CD14-positive monocyte (primary cell): ENCODE data around the gene DNAAF1. TPM values are rescaled to one million over a fixed set of nuclear protein-coding genes. Genes with fewer than 3 reads are reported as not detected.
"Not testable (repeated sequence)": the region's sequence is repeated elsewhere in the genome, so short reads cannot be mapped to it uniquely, and the experiment has no call there.

Source experiments
- DNase-seq, 3 donors: peaks; one replicate each; pipeline ENCODE4 v3.0.0-alpha.2; 2011 to 2022
- H2AFZ ChIP-seq: 2 replicates; pipeline ENCODE4 v1.6.0; 2012; ENCODE audit warnings: mild to moderate bottlenecking, low read depth, low read length, inconsistent platforms; ENCODE audit not compliant: insufficient read depth, poor library complexity, severe bottlenecking
- H3K27ac ChIP-seq, 2 donors: 1 replicate in 1 of 2; 2 replicates in 1 of 2; pipeline ENCODE4 v1.5.1; 2012 to 2013; ENCODE audit warnings: low read length in 2 of 2, control low read depth in 1 of 2, inconsistent platforms in 1 of 2, low read depth in 1 of 2, mild to moderate bottlenecking in 1 of 2
- H3K27me3 ChIP-seq, 2 donors: one replicate each; pipeline versions ENCODE4 v1.6.0 to v1.6.1; 2011 to 2013; ENCODE audit warnings: low read length in 2 of 2; ENCODE audit not compliant: control insufficient read depth in 2 of 2, insufficient read depth in 2 of 2
- H3K36me3 ChIP-seq, 2 donors: replicated peaks in 1 of 2; 1 replicate in 1 of 2; 2 replicates in 1 of 2; pipeline versions ENCODE4 v1.5.1 to v1.6.1; 2012 to 2013; ENCODE audit warnings: low read length in 2 of 2, control low read depth in 1 of 2, inconsistent platforms in 1 of 2, mild to moderate bottlenecking in 1 of 2; ENCODE audit not compliant: insufficient read depth in 2 of 2, control insufficient read depth in 1 of 2
- H3K4me1 ChIP-seq, 2 donors: 1 replicate in 1 of 2; 2 replicates in 1 of 2; pipeline versions ENCODE4 v1.5.1 to v1.6.1; 2012 to 2013; ENCODE audit warnings: low read length in 2 of 2, control low read depth in 1 of 2, inconsistent platforms in 1 of 2, mild to moderate bottlenecking in 1 of 2, moderate library complexity in 1 of 2; ENCODE audit not compliant: insufficient read depth in 2 of 2, control insufficient read depth in 1 of 2
- H3K4me2 ChIP-seq: replicated peaks from 2 replicates; pipeline ENCODE3; 2012; ENCODE audit warnings: low read length, moderate library complexity, mild to moderate bottlenecking; ENCODE audit not compliant: poor library complexity, severe bottlenecking; ENCODE audit errors: extremely low read depth
- H3K4me3 ChIP-seq, 3 experiments: fragments of 200-600 bp in 1 of 3; sonication (generic) in 1 of 3; replicated peaks in 1 of 3; 1 replicate in 2 of 3; 2 replicates in 1 of 3; pipeline ENCODE4 v1.5.1; 2011 to 2013; ENCODE audit warnings: low read length in 3 of 3, mild to moderate bottlenecking in 3 of 3, control low read depth in 2 of 3, low read depth in 2 of 3, inconsistent platforms in 1 of 3, moderate library complexity in 1 of 3
- H3K79me2 ChIP-seq: 2 replicates; pipeline ENCODE4 v1.6.0; 2012; ENCODE audit warnings: mild to moderate bottlenecking, control low read depth, inconsistent platforms, low read length, moderate library complexity; ENCODE audit not compliant: insufficient read depth
- H3K9ac ChIP-seq: 2 replicates; pipeline ENCODE4 v1.6.0; 2017; ENCODE audit warnings: low read length, mild to moderate bottlenecking; ENCODE audit not compliant: insufficient read depth, poor library complexity, severe bottlenecking
- H3K9me3 ChIP-seq, 2 donors: replicated peaks in 1 of 2; 1 replicate in 1 of 2; 2 replicates in 1 of 2; pipeline versions ENCODE4 v1.5.1 to v1.6.1; 2012 to 2013; ENCODE audit warnings: low read length in 2 of 2, control low read depth in 1 of 2; ENCODE audit not compliant: control insufficient read depth in 1 of 2, insufficient read depth in 1 of 2
- H4K20me1 ChIP-seq: 2 replicates; pipeline ENCODE4 v1.6.0; 2012; ENCODE audit warnings: mild to moderate bottlenecking, low read length, control low read depth, moderate library complexity; ENCODE audit not compliant: insufficient read depth
- H3K27ac Mint-ChIP-seq, 7 donors: one replicate each; pipeline ENCODE4 v1.8.0; 2020; ENCODE audit warnings: mild to moderate bottlenecking in 7 of 7, mixed read lengths in 7 of 7, moderate library complexity in 6 of 7, inconsistent platforms in 2 of 7
- H3K27me3 Mint-ChIP-seq, 3 donors: one replicate each; pipeline ENCODE4 v1.8.0; 2021 to 2022; ENCODE audit warnings: low read depth in 3 of 3, mild to moderate bottlenecking in 3 of 3, mixed read lengths in 3 of 3, moderate library complexity in 3 of 3, inconsistent platforms in 1 of 3
- H3K36me3 Mint-ChIP-seq, 2 donors: one replicate each; pipeline ENCODE4 v1.8.0; 2020; ENCODE audit warnings: mixed read lengths in 2 of 2, inconsistent platforms in 1 of 2, mild to moderate bottlenecking in 1 of 2
- H3K4me1 Mint-ChIP-seq: one replicate; pipeline ENCODE4 v1.8.0; 2020; ENCODE audit warnings: mild to moderate bottlenecking, mixed read lengths
- H3K4me3 Mint-ChIP-seq, 2 donors: one replicate each; pipeline ENCODE4 v1.8.0; 2020; ENCODE audit warnings: mild to moderate bottlenecking in 2 of 2, mixed read lengths in 2 of 2, moderate library complexity in 1 of 2
- H3K9me3 Mint-ChIP-seq, 7 donors: one replicate each; pipeline ENCODE4 v1.8.0; 2020 to 2022; ENCODE audit warnings: mixed read lengths in 7 of 7, mild to moderate bottlenecking in 6 of 7, moderate library complexity in 6 of 7, inconsistent platforms in 2 of 7
- CTCF ChIP-seq: fragments of 200-600 bp; IDR thresholded peaks from one replicate; pipeline ENCODE4 v1.8.0; 2022; ENCODE audit warnings: antibody characterized with exemption, mild to moderate bottlenecking
- WGBS: methylation state at CpG from one replicate; pipeline ENCODE4 v1.1.5; 2013; ENCODE audit warnings: missing lambda C conversion rate; ENCODE audit not compliant: insufficient coverage; 5-methylcytosine and 5-hydroxymethylcytosine counted together
- intact Hi-C, 2 donors: fragments of 100-400 bp; cut with micrococcal nuclease; formaldehyde crosslinking; loops; one replicate each; pipeline versions ENCODE4 v1.15.0 to v1.15.1; 2023
- polyA plus RNA-seq, 3 donors: library from polyadenylated mRNA; depleted of rRNA in 1 of 3; unstranded in 2 of 3; stranded (reverse) in 1 of 3; fragments of 300-500 nt in 2 of 3; fragments of >200 nt in 1 of 3; fragmentation: Illumina TruSeq in 2 of 3; gene quantifications; 1 replicate in 2 of 3; 2 replicates in 1 of 3; pipeline ENCODE4 v1.2.3, GENCODE V29; 2012 to 2021

The DNAAF1 gene
- polyA plus RNA-seq, 3 donors: 0.23 to 14.6 TPM; not detected in 1

GRCh38 chr16:84110527-84110926 is 34.6 kb upstream of the DNAAF1 start:
- Mint-ChIP-seq H3K27me3 (no peaks in the 10 kb centered on the region), H3K36me3 (peaks cover 32 to 46% of the 10 kb centered on the region in 2 donors), H3K27ac (peak overlapping the region in 4 of 7 donors; percentile 19 to 80 (median 40)), H3K4me3 (no peak overlapping the region), H3K4me1 (peaks cover 36% of the 10 kb centered on the region), H3K9me3 (no peaks in the 10 kb centered on the region)
- peaks cover 29 to 31% of the 10 kb centered on the region in 2 donors for H3K4me1 ChIP-seq
- H3K27me3 ChIP-seq: no peaks in the 10 kb centered on the region
- H2AFZ ChIP-seq: no peak overlapping the region
- no peak overlapping the region for H3K9ac ChIP-seq
- intact Hi-C loops: no loop called here
- H3K36me3 ChIP-seq: peaks cover 29 to 49% of the 10 kb centered on the region in 2 donors
- no peak for TF ChIP-seq CTCF
- H4K20me1 ChIP-seq: peaks cover 89% of the 10 kb centered on the region
- WGBS: 64% methylated on average over 2 of the region's 3 CpGs
- H3K4me3 ChIP-seq: no peak overlapping the region
- no peaks in the 10 kb centered on the region for H3K9me3 ChIP-seq
- H3K4me2 ChIP-seq: no peak overlapping the region
- H3K79me2 ChIP-seq: peaks cover 98% of the 10 kb centered on the region
- peak overlapping the region in 1 of 2 donors; percentile 40 for H3K27ac ChIP-seq
- DNase-seq: no peak

- H3K9me3 Mint-ChIP-seq: no peaks in the 10 kb centered on the region
- H3K36me3 Mint-ChIP-seq: peaks cover 26 to 38% of the 10 kb centered on the region in 2 donors
- H2AFZ ChIP-seq: no peak overlapping the region
- H3K4me3 ChIP-seq: no peak overlapping the region
- no peaks in the 10 kb centered on the region for H3K9me3 ChIP-seq
- H3K4me3 Mint-ChIP-seq: no peak overlapping the region
- H3K9ac ChIP-seq: no peak overlapping the region
- peak overlapping the region in 4 of 7 donors; percentile 24 to 73 (median 57) for H3K27ac Mint-ChIP-seq
- intact Hi-C loops: no loop called here
- H3K4me1 ChIP-seq: peaks cover 37% of the 10 kb centered on the region in 2 donors
- H3K27me3 ChIP-seq: no peaks in the 10 kb centered on the region
- peaks cover 99% of the 10 kb centered on the region for H3K79me2 ChIP-seq
- no peak overlapping the region for H3K4me2 ChIP-seq
- no peak for DNase-seq
- TF ChIP-seq CTCF: no peak
- no peaks in the 10 kb centered on the region for H3K27me3 Mint-ChIP-seq
- no peak overlapping the region for H3K27ac ChIP-seq
- peaks cover 80% of the 10 kb centered on the region for H4K20me1 ChIP-seq
- WGBS: 33% methylated on average over 1 of the region's 3 CpGs
- H3K36me3 ChIP-seq: peaks cover 24 to 43% of the 10 kb centered on the region in 2 donors
- H3K4me1 Mint-ChIP-seq: peaks cover 41% of the 10 kb centered on the region
Observed at GRCh38 chr16:84111525-84111924, 33.6 kb upstream of the DNAAF1 start.

GRCh38 chr16:84111949-84112348 is 33.2 kb upstream of the DNAAF1 start:
- H4K20me1 ChIP-seq: peaks cover 76% of the 10 kb centered on the region
- peaks cover 41% of the 10 kb centered on the region for H3K4me1 Mint-ChIP-seq
- not testable (repeated sequence) for DNase-seq

More at GRCh38 chr16:84111949-84112348, 33.2 kb upstream of the DNAAF1 start:
- no CpG with 5 or more reads among the region's 3 CpGs for WGBS
- H3K4me3 ChIP-seq, H3K4me3 Mint-ChIP-seq, H3K9me3 Mint-ChIP-seq, H3K9me3 ChIP-seq, H3K27ac ChIP-seq, H3K27me3 Mint-ChIP-seq, H2AFZ ChIP-seq, H3K9ac ChIP-seq, intact Hi-C loops, H3K4me2 ChIP-seq, H3K27me3 ChIP-seq: not testable (repeated sequence)
- Mint-ChIP-seq H3K27ac (peak overlapping the region in 1 of 7 donors; percentile 24), H3K36me3 (peaks cover 22 to 33% of the 10 kb centered on the region in 2 donors)
- peaks cover 94% of the 10 kb centered on the region for H3K79me2 ChIP-seq
- peaks cover 38% of the 10 kb centered on the region in 2 donors for H3K4me1 ChIP-seq
- peaks cover 20 to 38% of the 10 kb centered on the region in 2 donors for H3K36me3 ChIP-seq
